Measurements from ENCODE around the gene ETFA. TPM values are rescaled to one million over a fixed set of nuclear protein-coding genes. Genes with fewer than 3 reads are reported as not detected.

Gene ETFA
- total RNA-seq, 1 donor from 2014 or later: 144 TPM

- H3K36me3 Mint-ChIP-seq (ENCODE audit: unreplicated experiment): no peaks in the 10 kb centered on the region
- no peak for DNase-seq
- H3K9me3 Mint-ChIP-seq (ENCODE audit: unreplicated experiment): peaks cover 6% of the 10 kb centered on the region
- H3K27ac Mint-ChIP-seq (ENCODE audit: unreplicated experiment): no peak overlapping the region
- no peak for TF ChIP-seq CTCF (IDR thresholded peaks at IDR 0.05; ENCODE audit: partially characterized antibody, unreplicated experiment)
- H3K27me3 Mint-ChIP-seq (ENCODE audit: unreplicated experiment): peaks cover 8% of the 10 kb centered on the region
- peaks cover 15% of the 10 kb centered on the region for H3K4me1 Mint-ChIP-seq (ENCODE audit: low read depth, unreplicated experiment)
- H3K4me3 Mint-ChIP-seq (ENCODE audit: unreplicated experiment): no peak overlapping the region
Measured at GRCh38 chr15:76195506-76196268, 115.6 kb downstream of the ETFA start.

GRCh38 chr15:76193934-76194333, 117.3 kb downstream of the ETFA start:
- TF ChIP-seq CTCF (IDR thresholded peaks at IDR 0.05; ENCODE audit: partially characterized antibody, unreplicated experiment): no peak
- no peak overlapping the region for H3K27ac Mint-ChIP-seq (ENCODE audit: unreplicated experiment)
- no peak for DNase-seq
- peaks cover 7% of the 10 kb centered on the region for H3K27me3 Mint-ChIP-seq (ENCODE audit: unreplicated experiment)
- peaks cover 23% of the 10 kb centered on the region for H3K4me1 Mint-ChIP-seq (ENCODE audit: low read depth, unreplicated experiment)
- H3K4me3 Mint-ChIP-seq (ENCODE audit: unreplicated experiment): no peak overlapping the region
- no peaks in the 10 kb centered on the region for H3K36me3 Mint-ChIP-seq (ENCODE audit: unreplicated experiment)
- peaks cover 10% of the 10 kb centered on the region for H3K9me3 Mint-ChIP-seq (ENCODE audit: unreplicated experiment)

- Mint-ChIP-seq H3K4me3 (ENCODE audit: unreplicated experiment) (no peak overlapping the region), H3K27me3 (ENCODE audit: unreplicated experiment) (peaks cover 6% of the 10 kb centered on the region), H3K27ac (ENCODE audit: unreplicated experiment) (no peak overlapping the region), H3K4me1 (ENCODE audit: low read depth, unreplicated experiment) (peaks cover 23% of the 10 kb centered on the region), H3K36me3 (ENCODE audit: unreplicated experiment) (no peaks in the 10 kb centered on the region), H3K9me3 (ENCODE audit: unreplicated experiment) (peaks cover 12% of the 10 kb centered on the region)
- TF ChIP-seq CTCF (IDR thresholded peaks at IDR 0.05; ENCODE audit: partially characterized antibody, unreplicated experiment): no peak
- DNase-seq: no peak
Measured at GRCh38 chr15:76192715-76193114, 118.6 kb downstream of the ETFA start.

- H3K36me3 Mint-ChIP-seq (ENCODE audit: unreplicated experiment): no peaks in the 10 kb centered on the region
- no peak overlapping the region for H3K27ac Mint-ChIP-seq (ENCODE audit: unreplicated experiment)
- H3K9me3 Mint-ChIP-seq (ENCODE audit: unreplicated experiment): peaks cover 13% of the 10 kb centered on the region
- H3K4me3 Mint-ChIP-seq (ENCODE audit: unreplicated experiment): no peak overlapping the region
- no peak for DNase-seq
- no peak for TF ChIP-seq CTCF (IDR thresholded peaks at IDR 0.05; ENCODE audit: partially characterized antibody, unreplicated experiment)
- H3K4me1 Mint-ChIP-seq (ENCODE audit: low read depth, unreplicated experiment): peaks cover 31% of the 10 kb centered on the region
- peaks cover 6% of the 10 kb centered on the region for H3K27me3 Mint-ChIP-seq (ENCODE audit: unreplicated experiment)
Measured at GRCh38 chr15:76191539-76192244, 119.6 kb downstream of the ETFA start.
